ENCODE results near the gene ATN1.

- no peak for TF ChIP-seq ZNF449 (tag by site-specific recombination; IDR thresholded peaks at IDR 0.05)
- no peak for TF ChIP-seq ZNF677 (tag by site-specific recombination; IDR thresholded peaks at IDR 0.05)
- no peak for TF ChIP-seq CTCF (tag by site-specific recombination; IDR thresholded peaks at IDR 0.05)
- no peak for TF ChIP-seq ZNF335 (tag by site-specific recombination; conservative IDR thresholded peaks at IDR 0.05)
- TF ChIP-seq MYNN (tag by site-specific recombination; IDR thresholded peaks at IDR 0.05; ENCODE audit: borderline replicate concordance): no peak
- no peak for TF ChIP-seq ZIC2 (tag by site-specific recombination; IDR thresholded peaks at IDR 0.05)
- no peak for TF ChIP-seq PBX3 (CRISPR knock-in tag; IDR thresholded peaks at IDR 0.05)
- no peak for TF ChIP-seq SP2 (tag by site-specific recombination; IDR thresholded peaks at IDR 0.05)
- no peak for TF ChIP-seq YY1 (tag by site-specific recombination; IDR thresholded peaks at IDR 0.05)
- no peak for TF ChIP-seq ZNF596 (tag by site-specific recombination; IDR thresholded peaks at IDR 0.05)
- TF ChIP-seq ZNF501 (tag by site-specific recombination; IDR thresholded peaks at IDR 0.05): no peak
- TF ChIP-seq ELK4 (IDR thresholded peaks at IDR 0.05; ENCODE audit: borderline replicate concordance, low read depth, low read length): no peak
- no peak for TF ChIP-seq PRDM2 (tag by site-specific recombination; IDR thresholded peaks at IDR 0.05; ENCODE audit: borderline replicate concordance)
- no peak for TF ChIP-seq ZNF18 (tag by site-specific recombination; IDR thresholded peaks at IDR 0.05)
These were observed 36.9 kb downstream of the ATN1 start for GRCh38 chr12:6964605-6965025.
